CD4-positive, alpha-beta memory T cell (primary cell): ENCODE results near the gene ADAD2. TPM values are rescaled to one million over a fixed set of nuclear protein-coding genes. Genes with fewer than 3 reads are reported as not detected.

ENCODE experiments used
- CTCF ChIA-PET: fragments of 350-600 bp; sonication (Branson Sonifier 250); formaldehyde crosslinking; loops from one replicate; lab custom pipeline; 2021; ENCODE audit warnings: inconsistent platforms; ENCODE audit not compliant: partially characterized antibody; lab: Charles Lee
- POLR2A ChIA-PET: fragments of 350-600 bp; sonication (Branson Sonifier 250); formaldehyde crosslinking; loops from one replicate; lab custom pipeline; 2021; ENCODE audit not compliant: partially characterized antibody; lab: Charles Lee
- DNase-seq, 5 donors: peaks; one replicate each; pipeline versions ENCODE4 v3.0.0 to v3.0.0-alpha.2; 2020 to 2022; ENCODE audit warnings: mixed read lengths in 1 of 5
- H3K27ac ChIP-seq: one replicate; pipeline ENCODE4 v1.7.0; 2013; ENCODE audit warnings: low read depth, low read length
- H3K27me3 ChIP-seq: 2 replicates; pipeline ENCODE4 v1.7.0; 2013; ENCODE audit warnings: mild to moderate bottlenecking, low read length, moderate library complexity; ENCODE audit not compliant: insufficient read depth
- H3K36me3 ChIP-seq: 2 replicates; pipeline ENCODE4 v1.7.0; 2013; ENCODE audit warnings: mild to moderate bottlenecking, low read length, moderate library complexity; ENCODE audit not compliant: insufficient read depth
- H3K4me1 ChIP-seq: 2 replicates; pipeline ENCODE4 v1.7.0; 2013; ENCODE audit warnings: mild to moderate bottlenecking, low read length, moderate library complexity; ENCODE audit not compliant: insufficient read depth
- H3K4me3 ChIP-seq, 2 donors: one replicate each; pipeline ENCODE4 v1.7.0; 2013; ENCODE audit warnings: low read length in 2 of 2, mild to moderate bottlenecking in 1 of 2
- H3K9me3 ChIP-seq, 2 donors: one replicate each; pipeline ENCODE4 v1.7.0; 2013; ENCODE audit warnings: low read length in 2 of 2, control low read depth in 1 of 2; ENCODE audit not compliant: control insufficient read depth in 1 of 2
- H3K27ac Mint-ChIP-seq, 7 donors: one replicate each; pipeline ENCODE4 v1.8.0; 2020 to 2021; ENCODE audit warnings: mixed read lengths in 7 of 7, mild to moderate bottlenecking in 6 of 7, inconsistent platforms in 3 of 7, moderate library complexity in 3 of 7
- H3K27me3 Mint-ChIP-seq, 2 donors: one replicate each; pipeline ENCODE4 v1.8.0; 2020 to 2021; ENCODE audit warnings: mixed read lengths in 2 of 2
- H3K36me3 Mint-ChIP-seq, 2 donors: one replicate each; pipeline ENCODE4 v1.8.0; 2020 to 2021; ENCODE audit warnings: mixed read lengths in 2 of 2, inconsistent platforms in 1 of 2, mild to moderate bottlenecking in 1 of 2
- H3K4me1 Mint-ChIP-seq, 4 donors: one replicate each; pipeline ENCODE4 v1.8.0; 2020 to 2021; ENCODE audit warnings: mixed read lengths in 4 of 4, mild to moderate bottlenecking in 1 of 4
- H3K4me3 Mint-ChIP-seq, 8 donors: one replicate each; pipeline ENCODE4 v1.8.0; 2020 to 2021; ENCODE audit warnings: mixed read lengths in 8 of 8, mild to moderate bottlenecking in 7 of 8, moderate library complexity in 6 of 8, inconsistent platforms in 3 of 8
- H3K9me3 Mint-ChIP-seq, 8 donors: one replicate each; pipeline ENCODE4 v1.8.0; 2020 to 2021; ENCODE audit warnings: mixed read lengths in 8 of 8, mild to moderate bottlenecking in 5 of 8, inconsistent platforms in 3 of 8, moderate library complexity in 1 of 8
- intact Hi-C: fragments of 100-400 bp; cut with micrococcal nuclease; formaldehyde crosslinking; loops from one replicate; pipeline ENCODE4 v1.15.1; 2023
- polyA plus RNA-seq, 2 donors: library from polyadenylated mRNA; unstranded; fragments of 300-500 nt; fragmentation: Illumina TruSeq; gene quantifications; one replicate each; pipeline ENCODE4 v1.2.3, GENCODE V29; 2021
- total RNA-seq, 2 experiments: library from RNA; stranded (reverse); gene quantifications; one replicate each; pipeline ENCODE4 v1.2.3, GENCODE V29; 2021

ADAD2 gene
- total and polyA plus RNA-seq, 4 experiments from 2014 or later, result not detected

- no peak within 1 kb of the TSS for H3K27ac Mint-ChIP-seq
- H3K4me3 Mint-ChIP-seq, result no peak within 1 kb of the TSS
- H3K27ac ChIP-seq, result no peak within 1 kb of the TSS
- H3K9me3 Mint-ChIP-seq, result peaks cover 0 to 6% (median 2%) of the 10 kb centered on the region in 8 donors
- DNase-seq, result no peak
- H3K4me1 ChIP-seq, result no peaks in the 10 kb centered on the region
- no peaks in the 10 kb centered on the region for H3K36me3 Mint-ChIP-seq
- no peaks in the 10 kb centered on the region for H3K27me3 ChIP-seq
- intact Hi-C loops, result no loop called here
- ChIA-PET POLR2A (no interaction called here), CTCF (no interaction called here)
- no peaks in the 10 kb centered on the region for H3K4me1 Mint-ChIP-seq
- H3K4me3 ChIP-seq, result no peak within 1 kb of the TSS
- no peaks in the 10 kb centered on the region for H3K9me3 ChIP-seq
- no peaks in the 10 kb centered on the region for H3K36me3 ChIP-seq
- H3K27me3 Mint-ChIP-seq, result peaks cover 15 to 26% of the 10 kb centered on the region in 2 donors
These were observed 49.0 kb downstream of the ADAD2 start, which contains the start of gene KCNG4 for GRCh38 chr16:84239909-84240308. Gene KCNG4, minus strand, starts transcription at chr16:84240012. Its CDS starts 2,527 bp downstream, at chr16:84237485.

DNA sequence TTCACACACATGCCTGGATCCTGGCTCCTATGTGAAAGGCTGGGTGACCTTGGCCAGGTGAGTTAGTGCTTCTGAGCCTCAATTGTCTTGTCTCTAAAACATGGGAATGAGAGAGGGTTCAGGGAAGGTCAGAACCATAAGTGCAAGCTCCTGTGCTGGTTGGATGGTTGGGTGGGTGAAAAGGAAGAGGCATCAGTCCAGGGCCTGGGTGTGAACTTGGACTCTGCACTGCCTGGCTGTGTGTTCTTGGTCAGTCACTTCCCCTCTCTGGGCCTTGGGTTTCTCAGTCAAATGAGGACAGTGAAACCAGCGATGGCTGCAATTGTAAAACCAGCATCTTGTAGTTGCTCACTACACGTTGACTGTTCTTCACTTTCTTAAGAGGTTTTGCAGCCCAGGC lies 49.5 kb downstream of the ADAD2 start:
- no peaks in the 10 kb centered on the region for H3K36me3 ChIP-seq
- H3K27ac ChIP-seq, result no peak overlapping the region
- no peak overlapping the region for H3K4me3 ChIP-seq
- intact Hi-C loops, result no loop called here
- no peak for DNase-seq
- Mint-ChIP-seq H3K27ac (no peak overlapping the region), H3K4me1 (no peaks in the 10 kb centered on the region), H3K4me3 (no peak overlapping the region), H3K9me3 (peaks cover 0 to 6% (median 3%) of the 10 kb centered on the region in 8 donors), H3K36me3 (no peaks in the 10 kb centered on the region), H3K27me3 (peaks cover 15 to 28% of the 10 kb centered on the region in 2 donors)
- no peaks in the 10 kb centered on the region for H3K4me1 ChIP-seq
- ChIA-PET CTCF (no interaction called here), POLR2A (no interaction called here)
- H3K9me3 ChIP-seq, result no peaks in the 10 kb centered on the region
- no peaks in the 10 kb centered on the region for H3K27me3 ChIP-seq

GRCh38 chr16:84241778-84242177 lies 50.8 kb downstream of the ADAD2 start:
- ChIA-PET POLR2A (no interaction called here), CTCF (no interaction called here)
- Histone ChIP-seq H3K27me3 (no peaks in the 10 kb centered on the region), H3K9me3 (no peaks in the 10 kb centered on the region), H3K36me3 (no peaks in the 10 kb centered on the region), H3K4me3 (no peak overlapping the region), H3K27ac (no peak overlapping the region), H3K4me1 (no peaks in the 10 kb centered on the region)
- intact Hi-C loops, result no loop called here
- no peak for DNase-seq
- peaks cover 0 to 6% (median 3%) of the 10 kb centered on the region in 8 donors for H3K9me3 Mint-ChIP-seq
- H3K27ac Mint-ChIP-seq, result no peak overlapping the region
- H3K27me3 Mint-ChIP-seq, result peaks cover 15 to 28% of the 10 kb centered on the region in 2 donors
- H3K4me3 Mint-ChIP-seq, result no peak overlapping the region
- H3K36me3 Mint-ChIP-seq, result no peaks in the 10 kb centered on the region
- H3K4me1 Mint-ChIP-seq, result peaks cover 0 to 5% (median under 1%) of the 10 kb centered on the region in 4 donors

GRCh38 chr16:84242839-84243238 lies 51.9 kb downstream of the ADAD2 start:
- ChIA-PET CTCF (no interaction called here), POLR2A (no interaction called here)
- no peaks in the 10 kb centered on the region for H3K4me1 ChIP-seq
- no peak overlapping the region for H3K4me3 ChIP-seq
- Mint-ChIP-seq H3K9me3 (peaks cover 0 to 6% (median 3%) of the 10 kb centered on the region in 8 donors), H3K4me3 (no peak overlapping the region), H3K27ac (no peak overlapping the region), H3K36me3 (no peaks in the 10 kb centered on the region), H3K27me3 (peaks cover 14 to 23% of the 10 kb centered on the region in 2 donors), H3K4me1 (peaks cover 0 to 5% (median under 1%) of the 10 kb centered on the region in 4 donors)
- H3K36me3 ChIP-seq, result no peaks in the 10 kb centered on the region
- H3K27me3 ChIP-seq, result no peaks in the 10 kb centered on the region
- DNase-seq, result no peak
- H3K9me3 ChIP-seq, result no peaks in the 10 kb centered on the region
- H3K27ac ChIP-seq, result no peak overlapping the region
- intact Hi-C loops, result no loop called here

DNA sequence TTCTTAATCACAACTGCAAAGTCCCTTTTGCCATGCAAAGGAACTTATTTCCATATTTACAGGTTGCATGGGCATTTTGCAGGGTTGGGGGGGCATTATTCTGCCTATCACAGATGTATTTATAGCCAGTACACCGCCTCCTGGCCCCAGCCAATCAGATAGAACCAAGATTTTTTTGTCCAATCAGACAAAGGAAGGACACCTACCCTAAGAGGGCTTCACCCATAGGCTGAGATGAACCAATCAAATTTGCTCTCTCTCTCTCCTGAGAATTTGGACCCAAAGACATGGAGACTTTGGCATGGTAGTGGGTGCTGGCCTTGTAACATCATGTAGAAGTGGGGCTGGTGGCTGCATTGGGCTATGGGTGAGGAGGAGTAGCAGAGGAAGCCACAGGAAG lies 52.8 kb downstream of the ADAD2 start:
- H3K9me3 Mint-ChIP-seq, result peaks cover 0 to 6% (median 3%) of the 10 kb centered on the region in 8 donors
- intact Hi-C loops, result no loop called here
- peaks cover 0 to 5% (median under 1%) of the 10 kb centered on the region in 4 donors for H3K4me1 Mint-ChIP-seq
- ChIA-PET POLR2A (no interaction called here), CTCF (no interaction called here)
- peaks cover 14 to 24% of the 10 kb centered on the region in 2 donors for H3K27me3 Mint-ChIP-seq
- DNase-seq, result no peak
- H3K27me3 ChIP-seq, result no peaks in the 10 kb centered on the region
- no peak overlapping the region for H3K27ac ChIP-seq
- no peak overlapping the region for H3K27ac Mint-ChIP-seq
- no peaks in the 10 kb centered on the region for H3K36me3 ChIP-seq
- no peak overlapping the region for H3K4me3 ChIP-seq
- H3K36me3 Mint-ChIP-seq, result no peaks in the 10 kb centered on the region
- no peak overlapping the region for H3K4me3 Mint-ChIP-seq
- H3K4me1 ChIP-seq, result no peaks in the 10 kb centered on the region
- no peaks in the 10 kb centered on the region for H3K9me3 ChIP-seq

- peaks cover 0 to 6% (median 3%) of the 10 kb centered on the region in 8 donors for H3K9me3 Mint-ChIP-seq
- Histone ChIP-seq H3K27me3 (no peaks in the 10 kb centered on the region), H3K9me3 (no peaks in the 10 kb centered on the region), H3K4me3 (no peak overlapping the region), H3K36me3 (no peaks in the 10 kb centered on the region), H3K27ac (no peak overlapping the region), H3K4me1 (no peaks in the 10 kb centered on the region)
- no peaks in the 10 kb centered on the region for H3K36me3 Mint-ChIP-seq
- H3K4me3 Mint-ChIP-seq, result no peak overlapping the region
- H3K4me1 Mint-ChIP-seq, result peaks cover 0 to 5% (median under 1%) of the 10 kb centered on the region in 4 donors
- POLR2A ChIA-PET, result no interaction called here
- H3K27me3 Mint-ChIP-seq, result peaks cover 10 to 24% of the 10 kb centered on the region in 2 donors
- H3K27ac Mint-ChIP-seq, result no peak overlapping the region
- intact Hi-C loops, result no loop called here
- no peak for DNase-seq
- CTCF ChIA-PET, result no interaction called here
These were observed 53.8 kb downstream of the ADAD2 start for GRCh38 chr16:84244728-84245127.

- no peaks in the 10 kb centered on the region for H3K27me3 ChIP-seq
These were observed 55.2 kb downstream of the ADAD2 start for GRCh38 chr16:84245956-84246678.

More at GRCh38 chr16:84245956-84246678, 55.2 kb downstream of the ADAD2 start:
- POLR2A ChIA-PET, result no interaction called here
- Histone ChIP-seq H3K4me3 (no peak overlapping the region), H3K4me1 (no peaks in the 10 kb centered on the region), H3K9me3 (no peaks in the 10 kb centered on the region), H3K36me3 (no peaks in the 10 kb centered on the region), H3K27ac (no peak overlapping the region)
- no peak overlapping the region for H3K4me3 Mint-ChIP-seq
- peaks cover 12 to 25% of the 10 kb centered on the region in 2 donors for H3K27me3 Mint-ChIP-seq
- intact Hi-C loops, result no loop called here
- no peak overlapping the region for H3K27ac Mint-ChIP-seq
- peaks cover 0 to 5% (median under 1%) of the 10 kb centered on the region in 4 donors for H3K4me1 Mint-ChIP-seq
- CTCF ChIA-PET, result interaction anchor here (1.7 kb wide), 1 partner anchor 31 kb away, joined by 10 read pairs; no protein-coding TSS in a partner anchor
- H3K36me3 Mint-ChIP-seq, result no peaks in the 10 kb centered on the region
- no peak for DNase-seq
- H3K9me3 Mint-ChIP-seq, result peaks cover 0 to 6% (median 3%) of the 10 kb centered on the region in 8 donors
